HG03060 (cell line): Measurements from ENCODE around the gene TCP10L.

Experiments
- ATAC-seq: cut with Tn5 transposase; IDR thresholded peaks from one replicate; pipeline ENCODE4 v1.9.1; 2021; ENCODE audit warnings: low read depth, moderate number of reproducible peaks; ENCODE audit not compliant: unreplicated experiment

TCP10L gene

DNA sequence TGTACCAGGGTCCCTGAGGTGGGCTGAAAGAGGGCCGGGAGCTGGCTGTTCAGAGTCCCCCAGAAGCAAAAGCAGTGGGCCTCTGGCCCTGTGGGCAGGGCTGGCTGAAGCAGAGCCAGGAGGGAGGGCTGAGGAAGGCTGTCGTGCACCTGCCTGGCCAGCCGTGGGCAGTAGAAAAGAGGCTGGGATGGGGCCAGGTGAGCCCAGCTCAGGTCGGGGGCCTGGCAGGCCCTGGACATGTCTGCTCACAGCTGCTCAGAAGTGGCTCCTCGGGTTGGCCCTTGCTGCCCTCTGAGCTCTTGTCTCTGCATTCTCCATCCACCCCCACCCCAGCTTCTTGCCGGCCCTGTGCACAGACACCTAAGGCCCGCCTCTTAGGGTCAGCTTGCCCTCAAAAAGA is 60.0 kb downstream of the TCP10L start:
- no peak for ATAC-seq

DNA sequence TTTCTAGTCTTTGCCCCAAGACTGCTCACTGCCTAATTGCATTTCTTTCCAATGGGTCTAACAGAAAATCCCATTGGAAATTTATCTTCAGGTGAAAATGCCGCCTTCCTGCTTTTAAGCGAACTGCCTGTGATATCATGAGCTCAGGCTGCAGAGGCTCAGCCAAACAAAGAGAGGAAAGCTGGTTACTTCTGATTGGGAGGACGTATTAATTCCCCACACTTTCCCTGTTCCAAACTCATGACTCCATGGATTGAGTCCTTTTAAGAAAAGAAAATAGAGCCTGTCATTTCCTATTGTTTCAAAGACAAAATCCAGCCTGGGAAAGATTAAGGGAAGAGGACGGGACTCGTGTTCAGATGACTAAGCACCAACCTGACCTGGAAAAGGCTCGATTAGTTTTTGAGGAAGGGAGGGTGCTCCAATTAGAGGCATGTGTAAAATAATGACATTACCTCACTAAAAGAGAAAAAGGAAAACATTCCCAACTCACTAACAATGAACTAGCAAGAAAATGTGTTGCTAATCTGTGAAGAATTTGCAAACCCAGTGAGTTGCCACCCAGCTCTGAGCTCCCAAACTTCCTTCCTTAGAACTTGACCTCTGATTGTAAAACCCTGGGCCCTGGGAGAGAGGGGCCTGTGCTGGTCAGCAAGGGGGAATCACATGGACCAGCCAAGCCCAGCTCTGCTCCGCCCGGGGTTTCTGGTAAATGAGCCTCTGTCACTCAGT is 61.2 kb downstream of the TCP10L start:
- no peak for ATAC-seq
